K562 (cell line): Measurements from ENCODE around the gene FARP2. TPM values are rescaled to one million over a fixed set of nuclear protein-coding genes. Genes with fewer than 3 reads are reported as not detected.

Experiments used
- BHLHE40 ChIP-seq: IDR thresholded peaks from 2 replicates; pipeline ENCODE4 v1.6.1; 2011; ENCODE audit warnings: low read length, improper control_type of control experiment
- BRD4 ChIP-seq: fragments of 200-600 bp; sonication (generic); IDR thresholded peaks from 2 replicates; pipeline ENCODE4 v1.6.1; 2017; ENCODE audit warnings: inconsistent platforms
- CEBPB ChIP-seq: fragments of 450-650 bp; IDR thresholded peaks from 2 replicates; pipeline ENCODE4 v1.6.1; 2016; ENCODE audit warnings: missing genetic modification characterization, missing compliant biosample characterization
- CEBPG ChIP-seq, 3 experiments: fragments of 200-800 bp in 1 of 3; sonication (Bioruptor generic) in 1 of 3; sonication (generic) in 1 of 3; formaldehyde crosslinking in 1 of 3; IDR thresholded peaks in 2 of 3; conservative IDR thresholded peaks in 1 of 3; 2 replicates each; pipeline versions ENCODE4 v1.6.1 to v1.8.0; 2016 to 2022; ENCODE audit warnings: missing compliant biosample characterization in 2 of 3, missing genetic modification characterization in 2 of 3, mild to moderate bottlenecking in 1 of 3, missing genetic modification reagents in 1 of 3
- CTBP1 ChIP-seq: fragments of 450-650 bp; IDR thresholded peaks from 2 replicates; pipeline ENCODE4 v1.6.1; 2016; ENCODE audit warnings: borderline replicate concordance
- ELF2 ChIP-seq: fragments of 250-450 bp; sonication (Bioruptor Pico); IDR thresholded peaks from 2 replicates; pipeline ENCODE4 v1.5.0; 2021; ENCODE audit warnings: mild to moderate bottlenecking
- EP300 ChIP-seq: IDR thresholded peaks from 2 replicates; pipeline ENCODE4 v1.6.1; 2012; ENCODE audit warnings: low read length, improper control_type of control experiment
- EP400 ChIP-seq: fragments of 450-650 bp; IDR thresholded peaks from 2 replicates; pipeline ENCODE4 v1.6.1; 2017; ENCODE audit warnings: antibody characterized with exemption, mild to moderate bottlenecking, moderate library complexity
- ETV5 ChIP-seq: sonication (generic); formaldehyde crosslinking; IDR thresholded peaks from 2 replicates; pipeline ENCODE4 v1.4.0; 2020; ENCODE audit warnings: low read depth, mild to moderate bottlenecking, missing genetic modification reagents
- FOS ChIP-seq: IDR thresholded peaks from 3 replicates; pipeline ENCODE4 v1.6.1; 2011; ENCODE audit not compliant: insufficient read length; ENCODE audit errors: extremely low read depth
- GATA2 ChIP-seq: sonication (generic); formaldehyde crosslinking; IDR thresholded peaks from 2 replicates; pipeline ENCODE4 v1.4.0; 2020; ENCODE audit warnings: mild to moderate bottlenecking, missing genetic modification reagents
- ILK ChIP-seq: fragments of 450-650 bp; IDR thresholded peaks from 2 replicates; pipeline ENCODE4 v1.6.1; 2016; ENCODE audit warnings: missing genetic modification characterization, low read depth, mild to moderate bottlenecking, missing compliant biosample characterization, moderate library complexity, borderline replicate concordance
- IRF1 ChIP-seq: sonication (generic); formaldehyde crosslinking; IDR thresholded peaks from 2 replicates; pipeline ENCODE4 v1.8.0; 2022; ENCODE audit warnings: missing genetic modification reagents, mild to moderate bottlenecking, borderline replicate concordance
- MAX ChIP-seq: sonication (generic); formaldehyde crosslinking; IDR thresholded peaks from 2 replicates; pipeline ENCODE4 v1.9.0; 2022; ENCODE audit warnings: mild to moderate bottlenecking, missing genetic modification reagents
- PHF20 ChIP-seq: fragments of 450-650 bp; IDR thresholded peaks from 2 replicates; pipeline ENCODE4 v1.6.1; 2018; ENCODE audit not compliant: partially characterized antibody
- PRPF4 ChIP-seq: fragments of 200-400 bp; formaldehyde crosslinking; IDR thresholded peaks from one replicate; pipeline ENCODE4 v1.6.1; 2017; ENCODE audit warnings: low read length, low read depth, mild to moderate bottlenecking; ENCODE audit not compliant: insufficient read depth, poor library complexity, severe bottlenecking
- PTRF ChIP-seq: fragments of 450-650 bp; IDR thresholded peaks from 2 replicates; pipeline ENCODE4 v1.6.1; 2016; ENCODE audit warnings: mild to moderate bottlenecking, missing genetic modification characterization, missing compliant biosample characterization
- RB1 ChIP-seq: fragments of 450-650 bp; IDR thresholded peaks from 2 replicates; pipeline ENCODE4 v1.6.1; 2017; ENCODE audit warnings: low read depth, mild to moderate bottlenecking
- SREBF1 ChIP-seq: fragments of 150-350 bp; IDR thresholded peaks from 2 replicates; pipeline ENCODE4 v1.6.1; 2014; ENCODE audit warnings: antibody characterized with exemption, low read depth, low read length, borderline replicate concordance
- SREBF2 ChIP-seq: sonication (generic); formaldehyde crosslinking; IDR thresholded peaks from 2 replicates; pipeline ENCODE4 v1.4.0; 2020; ENCODE audit warnings: mild to moderate bottlenecking, missing genetic modification reagents
- SRF ChIP-seq, 2 experiments: fragments of 250-450, 450-650 bp in 1 of 2; sonication (Bioruptor Pico) in 1 of 2; sonication (generic) in 1 of 2; formaldehyde crosslinking; IDR thresholded peaks; 2 replicates each; pipeline versions ENCODE4 v1.5.0 to v1.5.1; 2020 to 2022; ENCODE audit warnings: mild to moderate bottlenecking in 1 of 2, missing genetic modification reagents in 1 of 2
- STAT5B ChIP-seq: fragments of 250-450 bp; sonication (Bioruptor Pico); IDR thresholded peaks from 2 replicates; pipeline ENCODE4 v1.8.0; 2021; ENCODE audit warnings: mild to moderate bottlenecking, inconsistent platforms
- TBL1XR1 ChIP-seq, 2 experiments: IDR thresholded peaks; 2 replicates each; pipeline ENCODE4 v1.6.1; 2012; ENCODE audit warnings: improper control_type of control experiment in 2 of 2, low read length in 2 of 2, mild to moderate bottlenecking in 1 of 2
- ZC3H8 ChIP-seq: fragments of 450-650 bp; IDR thresholded peaks from 2 replicates; pipeline ENCODE4 v1.6.1; 2017
- ZNF644 ChIP-seq: fragments of 200-800 bp; sonication (Bioruptor generic); IDR thresholded peaks from 2 replicates; pipeline ENCODE4 v1.6.1; 2016; ENCODE audit warnings: low read depth, missing genetic modification characterization, missing compliant biosample characterization
- ZSCAN29 ChIP-seq: fragments of 450-650 bp; IDR thresholded peaks from 2 replicates; pipeline ENCODE4 v1.6.1; 2017
- ZSCAN32 ChIP-seq: fragments of 450-650 bp; formaldehyde crosslinking; IDR thresholded peaks from 2 replicates; pipeline ENCODE4 v1.4.0; 2020; ENCODE audit warnings: mild to moderate bottlenecking, moderate library complexity
- polyA plus RNA-seq, 8 experiments: library from polyadenylated mRNA; depleted of rRNA in 4 of 8; stranded (reverse) in 5 of 8; unstranded in 3 of 8; fragments of >200 nt; fragmentation: Nextera tagmentation in 2 of 8; fragmentation: Illumina TruSeq in 1 of 8; extraction: Ambion mirVana in 2 of 8; extraction: Trizol in 1 of 8; gene quantifications; 2 replicates each; pipeline versions ENCODE4 v1.2.1 to v1.2.3, GENCODE V29; 2011 to 2014; ENCODE audit warnings: inconsistent platforms in 1 of 8, missing spikeins in 1 of 8
- total RNA-seq, 7 experiments: library from RNA; depleted of rRNA in 6 of 7; stranded (reverse); fragments of >200 nt in 6 of 7; fragmentation: Illumina TruSeq in 2 of 7; extraction: Trizol in 2 of 7; gene quantifications; 2 replicates each; pipeline versions ENCODE4 v1.2.1 to v1.2.3, GENCODE V29; 2011 to 2021; ENCODE audit warnings: low replicate concordance in 1 of 7
- TF ChIP-seq, protein P1 (sequence below): fragments of 250-450 bp; sonication (Bioruptor Pico); IDR thresholded peaks from 2 replicates; pipeline ENCODE4 v1.5.1; 2021; ENCODE audit warnings: mild to moderate bottlenecking

The FARP2 gene
- total and polyA plus RNA-seq, 9 of the 15 experiments (the other 6 are each of a cell fraction or from before 2014, with no cell fraction given), result 4.1 to 38.1 (median 21.1) TPM

GRCh38 chr2:241508240-241509154 is 152.4 kb downstream of the FARP2 start, which contains the start of gene STK25 (continued):
- no peak for TF ChIP-seq ZSCAN32 (CRISPR knock-in tag)
- no peak for TF ChIP-seq ILK (tag)
- TF ChIP-seq CEBPG (CRISPR knock-in tag; IDR thresholded peaks at IDR 0.05), result peak; percentile 36; the same call in 1 of the 2 replicates
- no peak for TF ChIP-seq CEBPG (tag; conservative IDR thresholded peaks at IDR 0.05 in 1 of 2, IDR thresholded peaks at IDR 0.05 in 1 of 2)
- TF ChIP-seq, protein P1, sequence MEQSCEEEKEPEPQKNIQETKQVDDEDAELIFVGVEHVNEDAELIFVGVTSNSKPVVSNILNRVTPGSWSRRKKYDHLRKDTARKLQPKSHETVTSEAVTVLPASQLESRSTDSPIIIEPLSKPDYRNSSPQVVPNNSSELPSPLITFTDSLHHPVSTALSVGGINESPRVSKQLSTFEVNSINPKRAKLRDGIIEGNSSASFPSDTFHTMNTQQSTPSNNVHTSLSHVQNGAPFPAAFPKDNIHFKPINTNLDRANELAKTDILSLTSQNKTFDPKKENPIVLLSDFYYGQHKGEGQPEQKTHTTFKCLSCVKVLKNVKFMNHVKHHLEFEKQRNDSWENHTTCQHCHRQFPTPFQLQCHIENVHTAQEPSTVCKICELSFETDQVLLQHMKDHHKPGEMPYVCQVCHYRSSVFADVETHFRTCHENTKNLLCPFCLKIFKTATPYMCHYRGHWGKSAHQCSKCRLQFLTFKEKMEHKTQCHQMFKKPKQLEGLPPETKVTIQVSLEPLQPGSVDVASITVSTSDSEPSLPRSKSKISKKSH (CRISPR knock-in tag), result no peak
- peak; percentile 61 for TF ChIP-seq PHF20
- no peak for TF ChIP-seq ELF2
- peak; percentile 45 for TF ChIP-seq RB1
- no peak for TF ChIP-seq PRPF4
- TF ChIP-seq FOS, result no peak
- no peak for TF ChIP-seq SREBF1
- TF ChIP-seq TBL1XR1 (IDR thresholded peaks at IDR 0.05; ENCODE audit: low read length in 2 of 2), result no peak
- no peak; a peak in 1 of 4 replicates for TF ChIP-seq SRF (CRISPR knock-in tag; IDR thresholded peaks at IDR 0.05)
- TF ChIP-seq ZSCAN29, result no peak
- peak; percentile 100 for TF ChIP-seq MAX (CRISPR knock-in tag)
- no peak for TF ChIP-seq SREBF2 (CRISPR knock-in tag)
- TF ChIP-seq ETV5 (CRISPR knock-in tag), result no peak; the same call in 1 of the 2 replicates
- no peak for TF ChIP-seq GATA2 (CRISPR knock-in tag)
- peak; percentile 50; the same call in 1 of the 2 replicates for TF ChIP-seq IRF1 (CRISPR knock-in tag)
- TF ChIP-seq ZC3H8, result no peak
- no peak for TF ChIP-seq EP300
- TF ChIP-seq BRD4, result no peak
- peak; percentile 78; the same call in 1 of the 2 replicates for TF ChIP-seq EP400
- no peak; the same call in 1 of the 2 replicates for TF ChIP-seq CTBP1
- no peak for TF ChIP-seq PTRF (tag)
- no peak for TF ChIP-seq CEBPB
- peak; percentile 67 for TF ChIP-seq BHLHE40
- TF ChIP-seq ZNF644 (tag), result peak; percentile 86
- TF ChIP-seq STAT5B, result no peak
